HG03469 (cell line): Measurements from ENCODE around the gene ZSWIM5.
"Not testable (repeated sequence)": the region's sequence is repeated elsewhere in the genome, so short reads cannot be mapped to it uniquely, and the experiment has no call there.

Experiments used
- ATAC-seq: cut with Tn5 transposase; IDR thresholded peaks from one replicate; pipeline ENCODE4 v1.9.1; 2021; ENCODE audit warnings: mild to moderate bottlenecking, moderate library complexity, moderate number of reproducible peaks; ENCODE audit not compliant: unreplicated experiment

ZSWIM5 gene

DNA sequence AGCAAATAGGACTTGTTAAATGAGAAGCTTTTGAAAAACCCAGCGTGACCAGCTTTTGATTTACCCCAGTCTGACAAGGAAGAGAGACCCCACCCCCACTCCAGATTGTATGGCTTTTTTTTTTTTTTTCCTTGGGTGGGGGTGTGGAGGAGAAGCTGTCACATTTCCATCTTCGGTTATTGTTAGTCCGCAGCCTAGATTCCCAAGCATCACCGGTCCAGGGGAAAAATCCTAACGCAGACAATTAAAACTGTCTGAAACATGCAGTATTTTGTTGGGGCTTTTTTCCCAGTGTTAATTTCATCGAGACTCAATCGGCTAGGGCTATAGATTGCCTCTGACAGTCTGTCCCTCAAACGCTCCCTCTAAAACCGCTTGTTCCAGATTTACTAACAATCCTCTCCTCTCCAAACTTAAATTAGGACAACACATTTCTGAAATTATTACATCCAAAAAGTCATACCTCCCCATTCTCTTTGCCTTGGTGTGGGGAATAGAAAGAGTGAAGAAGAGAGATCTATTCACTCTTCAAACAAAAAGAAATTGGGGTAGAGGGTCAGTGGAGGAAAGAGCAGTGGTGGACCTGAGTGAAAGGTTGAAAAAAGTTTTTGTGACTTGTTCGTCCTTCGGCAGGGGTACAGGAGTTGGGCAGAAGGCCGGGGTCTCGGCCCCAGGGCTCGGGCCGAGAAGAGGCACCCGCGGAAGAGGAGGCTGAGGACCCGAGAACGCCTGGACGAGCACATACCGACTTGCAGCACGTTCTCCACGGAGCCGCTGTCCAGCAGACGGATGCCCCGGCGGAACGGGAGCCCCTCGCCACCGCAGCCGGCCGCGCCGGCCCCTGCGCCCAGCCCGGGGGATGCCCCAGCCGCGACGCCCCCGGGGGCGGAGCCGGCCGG lies 1.1 kb downstream of the ZSWIM5 start:
- no peak for ATAC-seq

DNA sequence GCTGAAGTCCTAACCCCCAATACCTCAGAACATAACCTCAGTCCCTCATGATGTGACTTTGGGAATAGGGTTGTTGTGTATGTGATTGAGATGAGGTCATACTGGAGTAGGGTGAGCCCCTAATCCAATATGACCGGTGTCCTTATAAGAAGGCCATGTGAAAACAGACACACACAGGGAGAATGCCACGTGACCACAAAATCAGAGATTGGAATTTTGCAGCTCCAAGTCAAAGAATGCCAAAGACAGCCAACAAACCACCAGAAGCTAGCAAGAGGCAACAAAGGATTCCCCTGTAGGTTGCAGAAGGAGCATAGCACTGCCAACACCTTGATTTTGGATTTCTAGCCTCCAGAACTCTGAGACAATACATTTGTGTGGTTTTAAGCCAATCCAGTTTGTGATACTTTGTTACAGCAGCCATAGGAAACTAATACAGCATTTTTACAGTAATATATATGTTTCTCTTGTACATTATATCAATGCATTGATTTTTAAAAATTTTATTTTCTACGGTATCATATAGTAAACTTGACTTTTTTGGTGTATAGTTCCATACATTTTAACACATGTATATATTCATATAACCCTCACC lies 5.4 kb downstream of the ZSWIM5 start:
- no peak for ATAC-seq

DNA sequence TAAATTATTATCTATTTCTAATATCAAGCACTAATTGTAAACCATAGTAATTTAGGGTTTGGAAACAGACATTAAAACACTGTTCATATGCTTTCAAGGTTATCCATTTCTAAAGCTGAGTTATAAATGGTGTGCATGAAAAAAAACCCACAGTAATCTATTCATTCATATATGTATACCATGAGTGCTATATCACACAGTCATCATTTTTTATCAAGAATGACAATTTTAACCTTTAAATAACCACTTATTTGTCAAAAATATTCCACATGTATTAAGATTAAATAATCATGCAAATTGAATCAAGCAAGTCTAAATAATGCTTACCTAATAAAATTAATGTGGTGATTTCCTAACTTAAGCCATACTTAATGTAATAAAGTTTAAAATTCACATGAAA lies 6.0 kb downstream of the ZSWIM5 start:
- no peak for ATAC-seq

DNA sequence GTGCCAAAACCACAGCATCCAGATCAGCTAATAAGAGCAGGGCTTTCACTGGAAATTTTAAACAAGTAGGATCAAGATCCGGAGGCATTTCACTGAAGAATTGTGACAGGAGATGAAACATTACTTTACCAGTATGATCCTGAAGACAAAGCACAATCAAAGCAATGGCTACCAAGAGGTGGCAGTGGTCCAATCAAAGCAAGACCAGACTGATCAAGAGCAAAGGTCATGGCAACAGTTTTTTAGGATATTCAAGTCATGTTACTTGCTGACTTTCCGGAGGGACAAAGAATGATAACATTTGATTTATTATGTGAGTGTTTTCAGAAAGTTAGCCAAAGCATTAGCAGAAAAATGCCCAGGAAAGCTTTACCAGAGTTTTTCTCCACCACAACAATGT lies 8.2 kb downstream of the ZSWIM5 start:
- ATAC-seq = no peak

DNA sequence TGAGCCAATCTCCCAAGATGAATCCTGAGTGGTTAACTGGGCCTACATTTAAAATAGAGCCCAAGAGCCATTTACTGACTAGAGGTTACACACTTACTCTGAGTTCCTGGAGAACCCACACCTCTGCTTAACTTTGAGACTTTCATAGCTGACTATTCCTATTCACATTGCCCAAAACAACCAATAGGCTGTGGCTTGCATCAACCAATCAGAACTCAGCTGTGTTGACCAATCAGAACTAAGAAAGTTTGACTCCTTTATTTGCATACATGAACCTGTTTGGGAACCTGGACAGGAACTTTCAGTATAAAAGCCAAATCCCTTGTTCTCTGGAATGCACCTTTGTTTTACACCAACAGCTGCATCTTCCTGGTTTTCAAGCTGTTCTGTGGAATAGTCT lies 9.5 kb downstream of the ZSWIM5 start:
- no peak for ATAC-seq

DNA sequence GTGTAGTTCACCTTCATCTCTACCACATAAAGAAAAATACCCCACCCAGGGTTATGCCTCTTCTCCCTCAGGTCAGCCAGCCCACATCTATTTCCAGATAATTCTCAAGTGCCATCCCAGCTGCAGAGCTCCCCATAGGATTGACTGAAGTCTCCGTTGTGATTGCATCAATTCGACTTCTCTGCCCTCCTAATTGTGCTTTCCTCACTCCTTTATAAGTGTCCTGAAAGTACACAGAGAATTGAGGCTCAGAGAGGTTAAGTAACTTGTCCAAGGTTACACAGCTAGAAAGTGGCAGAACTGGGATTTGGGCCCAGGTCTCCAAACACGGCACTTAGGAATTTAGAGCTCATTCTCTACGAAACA lies 15.0 kb downstream of the ZSWIM5 start:
- ATAC-seq = no peak

DNA sequence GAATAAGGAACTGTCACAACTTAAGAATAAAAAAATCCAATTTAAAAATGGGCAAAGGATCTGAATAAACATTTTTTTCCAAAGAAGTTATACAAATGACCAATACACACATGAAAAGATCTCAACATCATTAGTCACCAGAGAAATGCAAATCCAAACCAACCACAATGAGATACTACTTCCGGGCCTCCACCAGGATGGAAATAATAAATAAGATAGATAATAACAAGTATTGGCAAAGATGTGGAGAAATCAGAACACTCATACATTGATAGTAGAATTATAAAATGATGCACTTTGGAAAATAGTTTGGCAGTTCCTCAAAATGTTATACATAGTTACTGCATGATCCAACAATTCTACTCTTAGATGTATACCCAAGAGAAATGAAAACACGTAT lies 18.7 kb downstream of the ZSWIM5 start:
- ATAC-seq = no peak

DNA sequence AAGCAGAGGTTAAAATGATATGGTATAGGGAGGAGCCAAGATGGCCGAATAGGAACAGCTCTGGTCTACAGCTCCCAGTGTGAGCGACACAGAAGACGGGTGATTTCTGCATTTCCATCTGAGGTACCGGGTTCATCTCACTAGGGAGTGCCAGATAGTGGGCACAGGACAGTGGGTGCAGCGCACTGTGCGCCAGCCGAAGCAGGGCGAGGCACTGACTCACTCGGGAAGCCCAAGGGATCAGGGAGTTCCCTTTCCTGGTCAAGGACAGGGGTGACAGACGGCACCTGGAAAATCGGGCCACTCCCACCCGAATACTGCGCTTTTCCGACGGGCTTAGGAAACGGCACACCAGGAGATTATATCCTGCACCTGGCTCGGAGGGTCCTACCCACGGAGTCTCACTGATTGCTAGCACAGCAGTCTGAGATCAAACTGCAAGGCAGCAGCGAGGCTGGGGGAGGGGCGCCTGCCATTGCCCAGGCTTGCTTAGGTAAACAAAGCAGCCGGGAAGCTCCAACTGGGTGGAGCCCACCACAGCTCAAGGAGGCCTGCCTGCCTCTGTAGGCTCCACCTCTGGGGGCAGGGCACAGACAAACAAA lies 26.4 kb downstream of the ZSWIM5 start:
- ATAC-seq = not testable (repeated sequence)

DNA sequence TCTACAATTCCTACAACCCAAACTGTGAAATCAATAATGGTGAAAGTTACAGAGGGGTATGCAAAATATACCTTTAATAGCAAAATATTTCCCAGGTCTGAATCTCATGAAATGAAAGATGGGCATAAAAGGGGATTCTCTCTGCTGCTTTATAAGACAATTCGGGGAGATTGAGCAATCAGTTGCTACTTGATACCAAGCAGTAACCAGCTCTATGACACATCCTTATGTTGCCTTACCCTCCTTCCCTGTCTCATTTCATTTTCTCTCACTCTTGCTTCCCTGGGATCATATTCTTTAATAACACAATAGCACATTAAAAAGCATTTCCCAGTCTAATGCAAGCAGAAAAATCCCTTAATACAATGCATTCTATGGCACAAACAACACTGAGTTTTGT lies 29.0 kb downstream of the ZSWIM5 start:
- ATAC-seq = no peak

DNA sequence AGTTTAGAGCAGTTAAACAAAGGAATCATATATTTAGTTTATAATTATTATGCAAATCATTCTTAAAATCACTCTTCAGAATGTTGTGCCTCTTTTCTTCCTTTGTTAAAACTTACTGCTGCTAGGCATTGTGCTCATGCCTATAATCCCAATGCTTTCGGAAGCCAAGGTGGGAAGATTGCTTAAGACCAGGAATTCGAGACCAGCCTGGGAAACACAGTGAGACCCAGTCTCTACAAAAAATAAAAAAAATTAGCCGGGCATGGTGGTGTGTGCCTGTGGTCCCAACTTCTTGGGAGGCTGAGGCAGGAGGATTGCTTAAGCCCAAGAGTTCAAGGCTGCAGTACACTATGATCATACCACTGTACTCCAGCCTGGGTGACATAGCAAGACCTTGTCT lies 33.6 kb downstream of the ZSWIM5 start:
- ATAC-seq = no peak

DNA sequence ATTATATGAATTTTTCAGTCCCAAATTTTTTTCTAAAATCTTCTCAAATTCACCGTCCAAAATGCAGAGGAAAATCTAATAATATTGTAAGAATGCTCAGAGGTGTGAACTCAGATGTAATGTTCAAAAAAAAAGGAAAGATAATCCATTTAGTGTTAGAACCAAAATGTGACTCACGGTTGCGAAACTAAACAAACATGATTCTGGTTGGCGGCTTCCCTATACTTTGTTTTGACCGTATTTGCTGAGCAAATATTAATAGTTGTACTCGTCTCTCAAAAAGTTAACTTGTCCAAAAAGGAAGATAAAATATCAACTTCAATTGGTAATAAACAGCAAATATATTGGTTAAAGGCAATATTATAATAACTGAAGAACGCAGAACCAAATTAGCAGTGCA lies 34.4 kb downstream of the ZSWIM5 start:
- ATAC-seq = no peak

DNA sequence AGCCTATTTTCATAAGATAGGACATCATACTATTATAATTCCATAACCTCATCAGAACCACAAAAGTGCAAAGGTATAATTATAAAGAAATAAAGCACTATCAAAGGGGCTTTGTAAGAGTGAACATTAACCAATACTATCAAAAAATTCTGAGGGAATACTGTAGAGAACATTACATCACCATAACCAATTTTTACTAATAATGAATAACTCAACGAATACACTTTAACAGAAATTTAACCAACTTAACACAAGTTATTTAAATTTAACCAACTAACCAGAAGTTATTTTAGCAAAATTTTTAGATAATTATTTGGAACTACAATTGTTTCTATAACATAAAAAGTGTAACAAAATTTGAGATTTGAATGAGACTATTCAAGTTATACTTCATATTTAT lies 34.8 kb downstream of the ZSWIM5 start:
- no peak for ATAC-seq

DNA sequence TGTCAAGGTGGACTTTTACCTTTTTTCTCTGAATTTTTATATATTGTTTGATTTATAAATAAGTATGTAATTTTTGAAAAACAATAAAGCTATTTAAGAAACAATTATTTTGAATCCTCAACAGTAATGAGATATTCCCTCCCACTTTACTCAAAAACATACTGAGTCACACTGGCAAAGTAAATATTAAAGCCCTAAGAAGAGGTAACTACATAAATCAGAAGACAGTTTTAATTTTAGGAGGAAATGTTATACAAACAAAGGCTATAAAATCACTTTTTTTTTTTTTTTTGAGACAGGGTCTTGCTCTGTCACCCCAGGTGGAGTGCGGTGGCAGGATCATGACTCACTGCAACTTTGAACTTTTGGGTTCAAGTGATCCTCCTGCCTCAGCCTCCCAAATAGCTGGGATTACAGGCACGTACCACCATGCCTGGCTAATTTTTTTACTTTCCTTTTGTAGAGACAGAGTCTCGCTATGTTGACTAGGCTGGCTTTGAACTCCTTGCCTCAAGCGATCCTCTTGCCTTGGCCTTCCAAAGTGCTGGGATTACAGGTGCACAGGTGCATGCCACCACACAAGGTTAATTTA lies 36.2 kb downstream of the ZSWIM5 start:
- no peak for ATAC-seq

DNA sequence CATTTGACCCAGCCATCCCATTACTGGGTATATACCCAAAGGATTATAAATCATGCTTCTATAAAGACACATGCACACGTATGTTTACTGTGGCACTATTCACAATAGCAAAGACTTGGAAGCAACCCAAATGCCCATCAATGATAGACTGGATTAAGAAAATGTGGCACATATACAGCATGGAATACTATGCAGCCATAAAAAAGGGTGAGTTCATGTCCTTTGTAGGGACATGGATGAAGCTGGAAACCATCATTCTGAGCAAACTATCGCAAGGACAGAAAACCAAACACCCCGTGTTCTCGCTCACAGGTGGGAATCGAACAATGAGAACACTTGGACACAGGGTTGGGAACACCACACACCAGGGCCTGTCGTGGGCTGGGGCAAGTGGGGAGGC lies 38.5 kb downstream of the ZSWIM5 start:
- not testable (repeated sequence) for ATAC-seq

DNA sequence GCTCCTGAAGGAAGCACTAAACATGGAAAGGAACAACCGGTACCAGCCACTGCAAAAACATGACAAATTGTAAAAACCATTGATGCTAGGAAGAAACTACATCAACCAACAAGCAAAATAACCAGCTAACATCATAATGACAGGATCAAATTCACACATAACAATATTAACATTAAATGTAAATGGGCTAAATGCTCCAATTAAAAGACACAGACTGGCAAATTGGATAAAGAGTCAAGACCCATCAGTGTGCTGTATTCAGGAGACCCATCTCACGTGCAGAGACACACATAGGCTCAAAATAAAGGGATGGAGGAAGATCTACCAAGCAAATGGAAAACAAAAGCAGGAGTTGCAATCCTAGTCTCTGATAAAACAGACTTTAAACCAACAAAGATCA lies 42.1 kb downstream of the ZSWIM5 start:
- ATAC-seq = not testable (repeated sequence)

DNA sequence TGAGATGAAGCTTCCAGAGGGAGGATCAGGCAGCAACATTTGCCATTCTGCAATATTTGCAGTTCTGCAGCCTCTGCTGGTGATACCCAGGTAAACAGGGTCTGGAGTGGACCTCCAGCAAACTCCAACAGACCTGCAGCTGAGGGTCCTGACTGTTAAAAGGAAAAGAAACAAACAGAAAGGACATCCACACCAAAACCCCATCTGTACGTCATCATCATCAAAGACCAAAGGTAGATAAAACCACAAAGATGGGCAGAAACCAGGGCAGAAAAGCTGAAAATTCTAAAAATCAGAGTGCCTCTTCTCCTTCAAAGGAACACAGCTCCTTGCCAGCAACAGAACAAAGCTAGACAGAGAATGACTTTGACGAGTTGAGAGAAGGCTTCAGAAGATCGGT lies 43.3 kb downstream of the ZSWIM5 start:
- not testable (repeated sequence) for ATAC-seq

DNA sequence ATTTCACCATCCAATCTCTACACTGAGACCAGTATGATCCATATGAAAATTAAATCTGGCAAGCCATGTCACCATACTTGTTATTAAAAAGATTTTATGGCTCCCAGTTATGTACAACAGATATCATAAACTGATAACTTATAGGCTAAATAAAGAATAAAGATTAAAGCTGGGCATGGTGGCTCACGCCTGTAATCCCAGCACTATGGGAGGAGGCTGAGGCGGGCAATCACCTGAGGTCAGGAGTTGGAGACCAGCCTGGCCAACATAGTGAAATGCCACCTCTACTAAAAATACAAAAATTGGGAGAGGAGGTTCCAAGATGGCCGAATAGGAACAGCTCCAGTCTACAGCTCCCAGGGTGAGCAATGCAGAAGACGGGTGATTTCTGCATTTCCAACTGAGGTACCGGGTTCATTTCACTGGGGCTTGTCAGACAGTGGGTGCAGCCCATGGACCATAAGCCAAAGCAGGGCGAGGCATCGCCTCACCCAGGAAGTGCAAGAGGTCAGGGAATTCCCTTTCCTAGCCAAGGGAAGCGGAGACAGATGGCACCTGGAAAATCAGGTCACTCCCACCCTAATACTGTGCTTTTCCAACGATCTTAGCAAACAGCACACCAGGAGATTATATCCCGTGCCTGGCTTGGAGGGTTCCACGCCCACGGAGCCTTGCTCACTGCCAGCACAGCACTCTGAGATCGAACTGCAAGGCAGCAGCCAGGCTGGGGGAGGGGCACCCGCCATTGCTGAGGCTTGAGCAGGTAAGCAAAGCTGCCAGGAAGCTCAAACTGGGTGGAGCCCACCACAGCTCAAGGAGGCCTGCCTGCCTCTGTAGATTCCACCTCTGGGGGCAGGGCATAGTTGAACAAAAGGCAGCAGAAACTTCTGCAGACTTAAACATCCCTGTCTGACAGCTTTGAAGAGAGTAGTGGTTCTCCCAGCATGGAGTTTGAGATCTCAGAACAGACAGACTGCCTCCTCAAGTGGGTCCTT lies 44.1 kb downstream of the ZSWIM5 start:
- ATAC-seq = not testable (repeated sequence)

DNA sequence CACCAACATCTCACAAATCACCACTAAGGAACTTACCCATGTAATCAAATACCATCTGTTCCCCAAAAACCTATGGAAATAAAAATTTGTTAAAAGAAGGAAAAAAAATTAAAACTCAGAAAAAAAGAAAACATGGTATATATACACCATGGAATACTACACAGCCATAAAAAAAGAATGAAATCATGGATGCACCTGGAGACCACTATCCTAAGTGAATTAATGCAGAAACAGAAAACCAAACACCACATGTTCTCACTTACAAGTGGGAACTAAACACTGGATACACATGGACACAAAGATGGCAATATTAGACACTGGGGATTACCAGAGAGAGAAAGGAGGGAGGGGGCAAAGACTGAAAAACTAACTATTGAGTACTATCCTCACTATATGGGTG lies 50.4 kb downstream of the ZSWIM5 start:
- no peak for ATAC-seq

DNA sequence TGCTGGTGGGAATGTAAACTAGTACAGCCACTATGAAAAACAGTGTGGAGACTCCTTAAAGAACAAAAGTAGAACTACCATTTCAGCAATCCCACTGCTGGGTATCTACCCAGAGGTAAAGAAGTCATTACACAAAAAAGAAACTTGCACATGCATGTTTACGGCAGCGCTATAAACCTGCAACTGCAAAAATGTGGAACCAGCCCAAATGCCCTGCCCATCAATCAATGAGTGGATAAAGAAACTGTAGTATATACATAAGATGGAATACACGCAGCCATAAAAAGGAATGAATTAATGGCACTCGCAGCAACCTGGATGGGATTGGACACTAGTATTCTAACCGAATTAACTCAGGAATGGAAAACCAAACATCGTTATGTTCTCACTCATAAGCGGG lies 51.0 kb downstream of the ZSWIM5 start:
- no peak for ATAC-seq

DNA sequence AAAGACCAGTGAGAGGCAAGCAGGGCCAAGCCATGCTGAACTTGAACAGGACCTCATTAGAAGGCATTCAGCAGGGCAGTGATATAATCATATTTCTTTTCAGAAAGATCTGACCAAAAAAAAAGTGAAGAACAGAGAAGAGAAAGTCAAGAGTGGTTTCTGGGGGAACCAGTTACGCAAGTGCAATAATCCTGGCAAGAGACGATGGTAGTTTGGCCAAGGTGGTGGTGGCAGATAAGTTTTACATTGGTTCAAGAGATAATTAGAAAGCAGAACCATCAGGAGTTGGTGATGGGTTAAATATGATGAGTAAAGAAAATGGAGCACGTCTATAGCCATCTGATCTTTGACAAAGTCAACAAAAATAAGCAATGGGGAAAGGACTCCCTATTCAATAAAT lies 54.3 kb downstream of the ZSWIM5 start:
- ATAC-seq = no peak
